H1 (cell line): ENCODE results near the gene OSBPL5. TPM values are rescaled to one million over a fixed set of nuclear protein-coding genes. Genes with fewer than 3 reads are reported as not detected.

Experiments used
- BCL11A ChIP-seq, 2 experiments: IDR thresholded peaks; one replicate each; pipeline ENCODE4 v1.6.1; 2011; ENCODE audit warnings: low read depth in 2 of 2, low read length in 2 of 2, mild to moderate bottlenecking in 2 of 2
- CTCF ChIP-seq, 3 experiments: IDR thresholded peaks; 1 replicate in 2 of 3; 2 replicates in 1 of 3; pipeline versions ENCODE4 v1.5.1 to v1.6.1; 2011; ENCODE audit warnings: low read length in 3 of 3, mild to moderate bottlenecking in 3 of 3, inconsistent platforms in 2 of 3, low read depth in 1 of 3, moderate library complexity in 1 of 3; ENCODE audit not compliant: insufficient read depth in 1 of 3; ENCODE audit errors: control extremely low read depth in 1 of 3
- FOSL1 ChIP-seq: IDR thresholded peaks from 2 replicates; pipeline ENCODE4 v1.6.1; 2011; ENCODE audit warnings: mild to moderate bottlenecking, low read depth, low read length, moderate library complexity; ENCODE audit not compliant: insufficient read depth
- GABPA ChIP-seq: IDR thresholded peaks from 2 replicates; pipeline ENCODE4 v1.6.1; 2011; ENCODE audit warnings: mild to moderate bottlenecking, low read length, moderate library complexity, borderline replicate concordance; ENCODE audit not compliant: insufficient read depth
- HDAC6 ChIP-seq: IDR thresholded peaks from one replicate; pipeline ENCODE4 v1.7.1; 2012; ENCODE audit warnings: low read depth, mild to moderate bottlenecking, inconsistent platforms, low read length, moderate library complexity
- RAD21 ChIP-seq, 2 experiments: IDR thresholded peaks in 1 of 2; conservative IDR thresholded peaks in 1 of 2; 2 replicates each; pipeline ENCODE4 v1.6.1; 2011; ENCODE audit warnings: low read depth in 2 of 2, low read length in 2 of 2, improper control_type of control experiment in 1 of 2, inconsistent platforms in 1 of 2, mild to moderate bottlenecking in 1 of 2, moderate library complexity in 1 of 2
- SIX5 ChIP-seq: IDR thresholded peaks from 2 replicates; pipeline ENCODE4 v1.6.1; 2011; ENCODE audit warnings: mild to moderate bottlenecking, low read depth, low read length
- SP1 ChIP-seq: IDR thresholded peaks from 2 replicates; pipeline ENCODE4 v1.6.1; 2011; ENCODE audit warnings: low read depth, low read length
- polyA plus RNA-seq, 7 experiments: library from polyadenylated mRNA; depleted of rRNA in 3 of 7; stranded (reverse) in 5 of 7; unstranded in 2 of 7; fragments of >200 nt in 5 of 7; fragments of 200-250 nt in 2 of 7; gene quantifications; 1 replicate in 5 of 7; 2 replicates in 1 of 7; 4 replicates in 1 of 7; pipeline versions ENCODE4 v1.2.1 to v1.2.3, GENCODE V29; 2011 to 2013; ENCODE audit warnings: missing spikeins in 2 of 7, mixed read lengths in 2 of 7
- total RNA-seq: library from RNA; stranded (reverse); fragmentation: NEBNext Ultra II Directional; extraction: Animal tissue kit (Norgen Biotek cat#: 25700); gene quantifications from 2 replicates; pipeline ENCODE4 v1.2.1, GENCODE V29; 2021

Gene OSBPL5
- total and polyA plus RNA-seq, 2 of the 8 experiments (the other 6 are each of a cell fraction or from before 2014, with no cell fraction given): 3.4 to 9.9 TPM

GRCh38 chr11:3044004-3044403 is 121.1 kb downstream of the OSBPL5 start (continued):
- TF ChIP-seq BCL11A (IDR thresholded peaks at IDR 0.05; ENCODE audit: low read depth in 2 of 2, low read length in 2 of 2): no peak
- TF ChIP-seq SIX5: no peak
- no peak for TF ChIP-seq HDAC6
- no peak for TF ChIP-seq FOSL1
- TF ChIP-seq GABPA: no peak
- TF ChIP-seq CTCF (IDR thresholded peaks at IDR 0.05; ENCODE audit: control extremely low read depth in 1 of 3, insufficient read depth in 1 of 3, low read depth in 1 of 3, low read length in 3 of 3): no peak
- TF ChIP-seq RAD21 (IDR thresholded peaks at IDR 0.05 in 1 of 2, conservative IDR thresholded peaks at IDR 0.05 in 1 of 2; ENCODE audit: low read depth in 2 of 2, low read length in 2 of 2): no peak
- TF ChIP-seq SP1: no peak
